Trophoblast cell (in vitro differentiated cells and primary cell): ENCODE data around the gene CDCA8.

Experiments
- DNase-seq, 2 donors: peaks; one replicate each; pipeline ENCODE4 v3.0.0-alpha.2; 2016
- H2AFZ ChIP-seq: 2 replicates; pipeline ENCODE4 v1.6.1; 2013; ENCODE audit warnings: low read length, moderate library complexity, mild to moderate bottlenecking; ENCODE audit not compliant: insufficient read depth, poor library complexity
- H2AK5ac ChIP-seq: 2 replicates; pipeline ENCODE4 v1.6.1; 2013; ENCODE audit warnings: mild to moderate bottlenecking, low read length
- H2BK120ac ChIP-seq: 2 replicates; pipeline ENCODE4 v1.6.1; 2013; ENCODE audit warnings: low read length, mild to moderate bottlenecking, moderate library complexity; ENCODE audit not compliant: insufficient read depth, poor library complexity
- H2BK12ac ChIP-seq: 2 replicates; pipeline ENCODE4 v1.6.1; 2013; ENCODE audit warnings: mild to moderate bottlenecking, low read length, moderate library complexity
- H2BK5ac ChIP-seq: 2 replicates; pipeline ENCODE4 v1.6.1; 2013; ENCODE audit warnings: low read length, low read depth, moderate library complexity, mild to moderate bottlenecking; ENCODE audit not compliant: poor library complexity
- H3K14ac ChIP-seq: 2 replicates; pipeline ENCODE4 v1.6.1; 2013; ENCODE audit warnings: mild to moderate bottlenecking, low read length
- H3K18ac ChIP-seq: 2 replicates; pipeline ENCODE4 v1.6.1; 2013; ENCODE audit warnings: mild to moderate bottlenecking, low read length
- H3K23ac ChIP-seq: 2 replicates; pipeline ENCODE4 v1.6.1; 2013; ENCODE audit warnings: low read length
- H3K27ac ChIP-seq: 2 replicates; pipeline ENCODE4 v1.5.1; 2013; ENCODE audit warnings: low read depth, mild to moderate bottlenecking, inconsistent platforms, low read length, moderate library complexity
- H3K27me3 ChIP-seq: 2 replicates; pipeline ENCODE4 v1.6.1; 2013; ENCODE audit warnings: inconsistent platforms, mild to moderate bottlenecking, low read length, moderate library complexity; ENCODE audit not compliant: insufficient read depth
- H3K36me3 ChIP-seq, 2 experiments: 1 replicate in 1 of 2; 2 replicates in 1 of 2; pipeline ENCODE4 v1.6.1; 2013; ENCODE audit warnings: low read length in 2 of 2, mild to moderate bottlenecking in 2 of 2, moderate library complexity in 1 of 2; ENCODE audit not compliant: insufficient read depth in 2 of 2, control insufficient read depth in 1 of 2
- H3K4ac ChIP-seq: 2 replicates; pipeline ENCODE4 v1.6.1; 2013; ENCODE audit warnings: low read depth, mild to moderate bottlenecking, low read length, moderate library complexity
- H3K4me1 ChIP-seq, 2 experiments: 1 replicate in 1 of 2; 2 replicates in 1 of 2; pipeline ENCODE4 v1.6.1; 2013; ENCODE audit warnings: low read length in 2 of 2, mild to moderate bottlenecking in 2 of 2, moderate library complexity in 1 of 2; ENCODE audit not compliant: insufficient read depth in 2 of 2, control insufficient read depth in 1 of 2
- H3K4me2 ChIP-seq: 2 replicates; pipeline ENCODE4 v1.6.1; 2013; ENCODE audit warnings: inconsistent platforms, mild to moderate bottlenecking, low read length, moderate library complexity
- H3K4me3 ChIP-seq: 2 replicates; pipeline ENCODE4 v1.5.1; 2013; ENCODE audit warnings: mild to moderate bottlenecking, low read depth, low read length, inconsistent platforms
- H3K79me1 ChIP-seq: one replicate; pipeline ENCODE4 v1.6.1; 2013; ENCODE audit warnings: low read length
- H3K79me2 ChIP-seq: 2 replicates; pipeline ENCODE4 v1.6.1; 2013; ENCODE audit warnings: low read length, mild to moderate bottlenecking; ENCODE audit not compliant: control insufficient read depth, insufficient read depth, poor library complexity
- H3K9ac ChIP-seq: 2 replicates; pipeline ENCODE4 v1.6.1; 2013; ENCODE audit warnings: mild to moderate bottlenecking, low read length
- H3K9me3 ChIP-seq: 2 replicates; pipeline ENCODE4 v1.6.1; 2013; ENCODE audit warnings: low read depth, mild to moderate bottlenecking, control low read depth, inconsistent platforms, low read length; ENCODE audit not compliant: insufficient read depth
- H4K12ac ChIP-seq: 2 replicates; pipeline ENCODE4 v1.6.1; 2013; ENCODE audit warnings: low read depth, mild to moderate bottlenecking, low read length, moderate library complexity
- H4K8ac ChIP-seq: 2 replicates; pipeline ENCODE4 v1.6.1; 2013; ENCODE audit warnings: low read depth, mild to moderate bottlenecking, low read length, moderate library complexity
- H4K91ac ChIP-seq: one replicate; pipeline ENCODE4 v1.6.1; 2013; ENCODE audit warnings: low read depth, mild to moderate bottlenecking, low read length, moderate library complexity
- WGBS: extraction: QIAGEN DNeasy Blood & Tissue Kit; methylation state at CpG from one replicate; pipeline ENCODE4 v1.1.7; 2013; ENCODE audit warnings: missing lambda C conversion rate; ENCODE audit not compliant: insufficient read length, insufficient coverage; ENCODE audit errors: extremely low coverage; 5-methylcytosine and 5-hydroxymethylcytosine counted together

CDCA8 gene

GRCh38 chr1:37672136-37672870 lies 20.0 kb upstream of the CDCA8 start:
- Histone ChIP-seq H3K79me1 (no peaks in the 10 kb centered on the region), H3K36me3 (no peaks in the 10 kb centered on the region), H3K14ac (no peak overlapping the region), H3K4me3 (no peak overlapping the region), H4K8ac (no peak overlapping the region), H3K9me3 (peaks cover 5% of the 10 kb centered on the region), H3K18ac (no peak overlapping the region), H2BK120ac (no peak overlapping the region), H3K4me2 (no peak overlapping the region), H3K9ac (no peak overlapping the region), H3K79me2 (no peaks in the 10 kb centered on the region), H2BK5ac (no peak overlapping the region), H3K4me1 (no peaks in the 10 kb centered on the region), H2AFZ (no peak overlapping the region), H3K4ac (no peak overlapping the region), H2AK5ac (no peak overlapping the region), H4K91ac (no peak overlapping the region), H4K12ac (no peak overlapping the region), H3K27ac (no peak overlapping the region), H3K23ac (no peak overlapping the region), H2BK12ac (no peak overlapping the region), H3K27me3 (no peaks in the 10 kb centered on the region)
- DNase-seq, result no peak
- no CpG with 5 or more reads among the region's 9 CpGs for WGBS

GRCh38 chr1:37673920-37674319 lies 18.4 kb upstream of the CDCA8 start:
- Histone ChIP-seq H3K4me1 (no peaks in the 10 kb centered on the region), H3K4me3 (no peak overlapping the region), H3K9ac (no peak overlapping the region), H3K27ac (no peak overlapping the region), H3K18ac (no peak overlapping the region), H3K27me3 (no peaks in the 10 kb centered on the region), H2BK5ac (no peak overlapping the region), H3K23ac (no peak overlapping the region), H3K4me2 (no peak overlapping the region), H2AK5ac (no peak overlapping the region), H4K12ac (peak overlapping the region; percentile 44), H2AFZ (no peak overlapping the region), H4K91ac (no peak overlapping the region), H3K79me2 (no peaks in the 10 kb centered on the region), H4K8ac (no peak overlapping the region), H3K79me1 (no peaks in the 10 kb centered on the region), H3K36me3 (no peaks in the 10 kb centered on the region), H3K4ac (no peak overlapping the region), H3K14ac (no peak overlapping the region), H2BK12ac (no peak overlapping the region), H2BK120ac (no peak overlapping the region), H3K9me3 (peaks cover 6% of the 10 kb centered on the region)
- no CpG with 5 or more reads among the region's 10 CpGs for WGBS
- DNase-seq, result no peak

GRCh38 chr1:37676281-37677142 lies 15.8 kb upstream of the CDCA8 start:
- Histone ChIP-seq H3K14ac (no peak overlapping the region), H3K18ac (no peak overlapping the region), H3K4ac (no peak overlapping the region), H2AFZ (no peak overlapping the region), H2AK5ac (no peak overlapping the region), H3K23ac (no peak overlapping the region), H3K36me3 (peaks cover 2 to 3% of the 10 kb centered on the region in 2 experiments), H4K12ac (no peak overlapping the region), H3K4me3 (no peak overlapping the region), H4K91ac (no peak overlapping the region), H3K79me1 (no peaks in the 10 kb centered on the region), H2BK12ac (no peak overlapping the region), H3K4me1 (no peaks in the 10 kb centered on the region), H3K27ac (no peak overlapping the region), H3K79me2 (no peaks in the 10 kb centered on the region), H3K9me3 (peaks cover 6% of the 10 kb centered on the region), H3K9ac (no peak overlapping the region), H3K4me2 (no peak overlapping the region), H3K27me3 (no peaks in the 10 kb centered on the region), H2BK5ac (no peak overlapping the region), H2BK120ac (no peak overlapping the region), H4K8ac (no peak overlapping the region)
- no peak for DNase-seq
- WGBS, result no CpG with 5 or more reads among the region's 14 CpGs

- H4K91ac ChIP-seq, result no peak overlapping the region
- no peak overlapping the region for H3K4me2 ChIP-seq
- H3K9ac ChIP-seq, result no peak overlapping the region
- H3K18ac ChIP-seq, result no peak overlapping the region
- no peak overlapping the region for H3K4me3 ChIP-seq
- H2AK5ac ChIP-seq, result no peak overlapping the region
- H3K79me1 ChIP-seq, result no peaks in the 10 kb centered on the region
- peaks cover 2 to 3% of the 10 kb centered on the region in 2 experiments for H3K36me3 ChIP-seq
- H2BK120ac ChIP-seq, result no peak overlapping the region
- H2AFZ ChIP-seq, result no peak overlapping the region
- H3K4me1 ChIP-seq, result no peaks in the 10 kb centered on the region
- no peaks in the 10 kb centered on the region for H3K79me2 ChIP-seq
- no peak overlapping the region for H3K4ac ChIP-seq
- whole genome bisulfite sequencing, result no CpG with 5 or more reads among the region's 4 CpGs
- H3K27me3 ChIP-seq, result no peaks in the 10 kb centered on the region
- no peak overlapping the region for H2BK5ac ChIP-seq
- no peak overlapping the region for H3K27ac ChIP-seq
- no peak overlapping the region for H2BK12ac ChIP-seq
- DNase-seq, result no peak
- H3K14ac ChIP-seq, result no peak overlapping the region
- peaks cover 6% of the 10 kb centered on the region for H3K9me3 ChIP-seq
- H3K23ac ChIP-seq, result no peak overlapping the region
- no peak overlapping the region for H4K12ac ChIP-seq
- H4K8ac ChIP-seq, result no peak overlapping the region
Observed at GRCh38 chr1:37677143-37677439, 15.2 kb upstream of the CDCA8 start.
